ENCODE data around the gene ZNF717.
"Not testable (repeated sequence)": the region's sequence is repeated elsewhere in the genome, so short reads cannot be mapped to it uniquely, and the experiment has no call there.

GRCh38 chr3:75816287-75817180 is 31.2 kb upstream of the ZNF717 start:
- TF ChIP-seq CTCF (IDR thresholded peaks at IDR 0.05); USF2 (IDR thresholded peaks at IDR 0.05; ENCODE audit: borderline replicate concordance, low read depth, low read length); TAF1 (IDR thresholded peaks at IDR 0.05; ENCODE audit: borderline replicate concordance, low read depth, low read length); SIN3A (IDR thresholded peaks at IDR 0.05; ENCODE audit: borderline replicate concordance, low read depth, low read length); MAX (IDR thresholded peaks at IDR 0.05; ENCODE audit: low read depth); FOXM1 (IDR thresholded peaks at IDR 0.05; ENCODE audit: low read depth); JUND (IDR thresholded peaks at IDR 0.05); USF1 (IDR thresholded peaks at IDR 0.05; ENCODE audit: borderline replicate concordance, low read depth); CHD2 (IDR thresholded peaks at IDR 0.05; ENCODE audit: low read length, partially characterized antibody); POLR2AphosphoS5 (IDR thresholded peaks at IDR 0.05; ENCODE audit: low read depth, low read length); NFIC (IDR thresholded peaks at IDR 0.05; ENCODE audit: borderline replicate concordance); TCF12 (IDR thresholded peaks at IDR 0.05); ZBTB33 (IDR thresholded peaks at IDR 0.05; ENCODE audit: borderline replicate concordance, low read depth); RCOR1 (IDR thresholded peaks at IDR 0.05; ENCODE audit: low read length): not testable (repeated sequence)
